ENCODE data around the gene ZBTB49. TPM values are rescaled to one million over a fixed set of nuclear protein-coding genes. Genes with fewer than 3 reads are reported as not detected.

The ZBTB49 gene
- total RNA-seq, 4 donors from 2014 or later, result 2.4 to 11.2 (median 6.0) TPM

DNA sequence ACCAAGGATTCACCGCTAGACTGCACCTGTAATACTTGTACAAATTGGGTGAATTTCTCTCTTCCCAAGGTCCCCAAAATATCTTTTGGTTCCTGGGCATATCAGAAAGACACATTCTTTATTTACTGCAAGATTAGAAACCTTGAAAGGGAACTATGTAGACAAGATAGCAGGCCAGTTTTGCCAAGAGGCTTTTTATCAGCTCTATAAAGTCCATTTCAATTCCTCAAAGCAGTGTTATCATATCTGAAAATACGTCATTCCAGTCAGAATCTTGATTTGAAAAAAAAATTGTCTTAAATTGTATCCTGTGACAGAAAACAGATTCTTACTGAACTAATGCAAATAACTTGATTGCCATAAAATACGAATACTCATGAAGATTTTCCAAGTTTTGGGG, 59.8 kb downstream of the ZBTB49 start:
- Histone ChIP-seq H3K36me3 (no peaks in the 10 kb centered on the region), H3K9me3 (no peaks in the 10 kb centered on the region), H3K27me3 (no peaks in the 10 kb centered on the region), H3K27ac (no peak overlapping the region), H3K4me3 (no peak overlapping the region), H3K4me1 (no peaks in the 10 kb centered on the region)
- TF ChIP-seq EP300 (IDR thresholded peaks at IDR 0.05; ENCODE audit: low read depth) (no peak), POLR2AphosphoS5 (IDR thresholded peaks at IDR 0.05) (no peak), POLR2A (IDR thresholded peaks at IDR 0.05) (no peak)
- TF ChIP-seq, protein P1, sequence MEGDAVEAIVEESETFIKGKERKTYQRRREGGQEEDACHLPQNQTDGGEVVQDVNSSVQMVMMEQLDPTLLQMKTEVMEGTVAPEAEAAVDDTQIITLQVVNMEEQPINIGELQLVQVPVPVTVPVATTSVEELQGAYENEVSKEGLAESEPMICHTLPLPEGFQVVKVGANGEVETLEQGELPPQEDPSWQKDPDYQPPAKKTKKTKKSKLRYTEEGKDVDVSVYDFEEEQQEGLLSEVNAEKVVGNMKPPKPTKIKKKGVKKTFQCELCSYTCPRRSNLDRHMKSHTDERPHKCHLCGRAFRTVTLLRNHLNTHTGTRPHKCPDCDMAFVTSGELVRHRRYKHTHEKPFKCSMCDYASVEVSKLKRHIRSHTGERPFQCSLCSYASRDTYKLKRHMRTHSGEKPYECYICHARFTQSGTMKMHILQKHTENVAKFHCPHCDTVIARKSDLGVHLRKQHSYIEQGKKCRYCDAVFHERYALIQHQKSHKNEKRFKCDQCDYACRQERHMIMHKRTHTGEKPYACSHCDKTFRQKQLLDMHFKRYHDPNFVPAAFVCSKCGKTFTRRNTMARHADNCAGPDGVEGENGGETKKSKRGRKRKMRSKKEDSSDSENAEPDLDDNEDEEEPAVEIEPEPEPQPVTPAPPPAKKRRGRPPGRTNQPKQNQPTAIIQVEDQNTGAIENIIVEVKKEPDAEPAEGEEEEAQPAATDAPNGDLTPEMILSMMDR (IDR thresholded peaks at IDR 0.05), result no peak
- in situ Hi-C loops (cut with MboI; ENCODE audit: low pct_ligation_motif_present in 1 of 4, low pct_unique_long_range_greater_than_20kb in 1 of 4, low sequenced_read_pairs in 3 of 4) (loop anchor here in 1 of 4 donors (10.0 kb wide), 1 partner anchor 95 kb away; no protein-coding TSS in a partner anchor), intact Hi-C loops (cut with DNase I; ENCODE audit: low total_unique reads) (no loop called here)
- WGBS, 2 donors (ENCODE audit: low coverage in 1 of 2), result 88 to 93% methylated on average over 3 of the region's 3 CpGs
- no peak for DNase-seq

DNA sequence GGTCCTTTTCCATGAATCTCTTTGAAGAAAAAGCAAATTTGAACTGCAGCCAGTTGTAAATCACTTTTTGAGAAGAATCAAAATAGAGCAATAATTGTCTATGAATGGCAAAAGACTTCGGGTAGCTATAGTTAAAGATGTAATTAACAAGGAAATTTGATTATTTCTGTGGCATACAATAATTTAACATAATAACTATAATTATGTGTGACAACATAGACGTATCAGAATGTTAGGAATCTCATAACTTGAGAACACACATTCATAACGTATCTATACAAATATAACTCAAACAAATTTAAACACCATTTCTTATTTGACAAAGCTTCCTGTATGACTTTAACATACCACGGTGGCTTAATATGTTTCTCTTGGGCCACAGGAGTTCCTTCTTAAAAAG, 60.9 kb downstream of the ZBTB49 start:
- no peaks in the 10 kb centered on the region for H3K27me3 ChIP-seq
- intact Hi-C loops (cut with DNase I; ENCODE audit: low total_unique reads) (no loop called here), in situ Hi-C loops (cut with MboI; ENCODE audit: low pct_ligation_motif_present in 1 of 4, low pct_unique_long_range_greater_than_20kb in 1 of 4, low sequenced_read_pairs in 3 of 4) (no loop called here)
- no peak overlapping the region for H3K27ac ChIP-seq
- no peaks in the 10 kb centered on the region for H3K4me1 ChIP-seq
- no peaks in the 10 kb centered on the region for H3K9me3 ChIP-seq
- WGBS, 2 donors (ENCODE audit: low coverage in 1 of 2), result 63 to 64% methylated on average over 4 of the region's 4 CpGs
- H3K36me3 ChIP-seq, result no peaks in the 10 kb centered on the region
- TF ChIP-seq POLR2A (IDR thresholded peaks at IDR 0.05) (no peak), EP300 (IDR thresholded peaks at IDR 0.05; ENCODE audit: low read depth) (no peak), POLR2AphosphoS5 (IDR thresholded peaks at IDR 0.05) (no peak)
- TF ChIP-seq, protein P1 (IDR thresholded peaks at IDR 0.05), result no peak
- DNase-seq, result no peak
- H3K4me3 ChIP-seq, result no peak overlapping the region

DNA sequence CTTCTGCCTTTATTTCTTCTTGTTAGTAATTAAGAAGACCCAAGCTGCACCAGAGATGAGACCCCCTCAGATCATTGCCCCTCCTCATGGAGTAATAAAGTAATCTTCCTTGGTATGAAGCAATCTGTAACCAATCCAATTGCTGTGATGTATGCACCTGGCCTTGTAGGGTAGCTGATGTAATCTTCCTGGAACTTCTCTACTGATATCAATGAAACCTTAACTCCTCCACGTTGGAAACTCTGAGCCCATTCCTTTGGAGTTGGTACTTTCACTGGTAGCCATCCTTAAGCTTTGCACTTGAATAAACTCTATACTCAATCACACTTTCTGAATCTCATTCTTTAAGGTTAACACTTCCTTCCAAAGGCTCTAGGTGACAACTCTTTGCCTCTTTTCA, 65.3 kb downstream of the ZBTB49 start:
- in situ Hi-C loops (cut with MboI; ENCODE audit: low pct_ligation_motif_present in 1 of 4, low pct_unique_long_range_greater_than_20kb in 1 of 4, low sequenced_read_pairs in 3 of 4), result no loop called here
- no peaks in the 10 kb centered on the region for H3K36me3 ChIP-seq
- 31 to 33% methylated on average over 1 of the region's 1 CpG for WGBS, 2 donors (ENCODE audit: low coverage in 1 of 2)
- peaks cover 15% of the 10 kb centered on the region for H3K27me3 ChIP-seq
- H3K4me3 ChIP-seq, result no peak overlapping the region
- intact Hi-C loops (cut with DNase I; ENCODE audit: low total_unique reads), result no loop called here
- H3K4me1 ChIP-seq, result no peaks in the 10 kb centered on the region
- no peaks in the 10 kb centered on the region for H3K9me3 ChIP-seq
- TF ChIP-seq EP300 (IDR thresholded peaks at IDR 0.05; ENCODE audit: low read depth), result no peak
- TF ChIP-seq, protein P1 (IDR thresholded peaks at IDR 0.05), result no peak
- no peak for TF ChIP-seq POLR2AphosphoS5 (IDR thresholded peaks at IDR 0.05)
- TF ChIP-seq POLR2A (IDR thresholded peaks at IDR 0.05), result no peak
- H3K27ac ChIP-seq, result no peak overlapping the region
- DNase-seq, result no peak

DNA sequence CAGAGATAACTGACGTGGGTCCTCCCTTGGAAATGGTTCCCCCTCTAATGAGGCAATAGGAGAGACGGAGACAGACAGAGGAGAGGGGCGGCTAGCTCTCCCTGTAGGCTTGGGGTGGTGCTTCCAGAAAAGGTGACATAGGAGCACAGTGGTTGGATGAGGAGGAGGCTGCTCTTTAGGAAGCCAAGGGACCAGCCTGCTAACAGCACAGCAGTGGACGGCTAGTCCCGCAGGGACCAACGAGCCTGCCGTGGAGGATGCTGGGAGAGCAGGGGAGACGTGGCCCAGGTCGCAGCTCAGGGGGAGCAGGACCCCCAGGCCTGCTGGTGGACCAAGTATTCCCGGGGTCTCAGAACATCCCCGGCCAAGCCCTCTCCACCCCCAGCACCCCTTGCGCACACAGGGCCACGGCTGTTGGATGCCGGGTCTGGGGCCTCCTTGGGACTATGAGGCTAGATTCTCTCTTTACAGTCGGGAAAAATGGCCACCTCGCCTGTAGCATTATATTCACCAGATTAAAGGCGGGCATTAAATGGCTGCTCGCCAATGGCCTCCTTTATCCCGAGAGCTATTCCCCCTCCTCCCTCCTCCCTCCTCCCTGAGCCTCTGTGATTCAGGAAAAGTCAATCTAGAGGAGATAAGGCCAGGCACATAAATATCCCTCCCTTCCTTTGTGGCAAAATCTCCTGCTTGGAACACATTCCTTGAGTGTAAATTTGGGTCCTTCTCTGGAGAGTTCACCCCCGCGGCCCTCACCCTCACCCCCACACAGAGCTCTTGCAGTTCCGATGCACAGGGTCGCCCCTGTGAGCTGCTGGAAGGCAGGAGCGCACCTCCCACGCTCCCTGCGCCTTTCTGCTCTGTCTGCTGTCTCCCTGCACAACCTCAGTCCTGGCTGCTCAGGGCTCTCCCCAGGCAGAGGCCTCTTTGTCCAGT, 66.3 kb downstream of the ZBTB49 start:
- Histone ChIP-seq H3K9me3 (no peaks in the 10 kb centered on the region), H3K27me3 (peaks cover 15% of the 10 kb centered on the region), H3K27ac (no peak overlapping the region), H3K4me1 (no peaks in the 10 kb centered on the region), H3K4me3 (no peak overlapping the region), H3K36me3 (no peaks in the 10 kb centered on the region)
- TF ChIP-seq, protein P1 (IDR thresholded peaks at IDR 0.05), result no peak
- TF ChIP-seq POLR2A (IDR thresholded peaks at IDR 0.05) (no peak), EP300 (IDR thresholded peaks at IDR 0.05; ENCODE audit: low read depth) (no peak), POLR2AphosphoS5 (IDR thresholded peaks at IDR 0.05) (no peak)
- intact Hi-C loops (cut with DNase I; ENCODE audit: low total_unique reads) (no loop called here), in situ Hi-C loops (cut with MboI; ENCODE audit: low pct_ligation_motif_present in 1 of 4, low pct_unique_long_range_greater_than_20kb in 1 of 4, low sequenced_read_pairs in 3 of 4) (no loop called here)
- DNase-seq, result no peak
- 64 to 74% methylated on average over 10 to 26 of the region's 26 CpGs for WGBS, 2 donors (ENCODE audit: low coverage in 1 of 2)
